ENCODE data around the gene ARHGAP42. TPM values are rescaled to one million over a fixed set of nuclear protein-coding genes. Genes with fewer than 3 reads are reported as not detected.
A peak's percentile ranks its signal among the peaks of the same experiment; 100 is the strongest.

Gene ARHGAP42
- total RNA-seq, 1 experiment from 2014 or later, result 39.1 TPM

DNA sequence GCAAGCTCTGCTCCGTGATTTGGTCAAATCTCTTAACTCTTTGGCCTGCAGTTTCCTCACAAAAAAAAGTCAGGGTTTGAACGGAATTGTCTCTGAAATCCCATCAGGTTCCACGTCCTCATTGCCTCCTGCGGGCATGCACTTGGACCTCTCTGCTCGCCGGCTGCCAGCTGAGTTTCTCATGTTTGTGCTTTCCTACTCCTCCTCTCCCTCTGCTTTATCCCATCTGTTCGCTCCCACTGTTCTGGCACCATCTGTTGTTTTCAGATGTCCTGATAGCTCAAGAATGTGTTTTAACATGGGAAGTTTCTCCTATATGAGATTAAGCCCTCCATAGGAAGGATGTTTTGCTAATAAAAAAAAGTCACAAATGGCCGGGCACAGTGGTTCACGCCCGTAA is 49.4 kb upstream of the ARHGAP42 start:
- Mint-ChIP-seq H3K4me1 (peaks cover 15 to 16% of the 10 kb centered on the region in 2 experiments), H3K27ac (peak overlapping the region in 1 of 3 experiments; percentile 7; a peak in 1 of 7 replicates), H3K27me3 (ENCODE audit: low read depth) (no peaks in the 10 kb centered on the region), H3K9me3 (no peaks in the 10 kb centered on the region), H3K4me3 (no peak overlapping the region), H3K36me3 (ENCODE audit: insufficient read depth in 1 of 3, low read depth in 3 of 3) (no peaks in the 10 kb centered on the region)
- Histone ChIP-seq H3K4me1 (ENCODE audit: insufficient read depth, low read length) (peaks cover 7% of the 10 kb centered on the region; the same call in 1 of the 2 replicates), H3K18ac (ENCODE audit: insufficient read length, low read depth, low read length) (no peak overlapping the region), H2BK120ac (ENCODE audit: low read depth, low read length, poor library complexity, severe bottlenecking) (no peak overlapping the region), H3K79me1 (ENCODE audit: insufficient read depth, low read depth, low read length, poor library complexity, severe bottlenecking) (no peaks in the 10 kb centered on the region), H3K23me2 (ENCODE audit: insufficient read length, low read depth, low read length, poor library complexity, severe bottlenecking) (no peaks in the 10 kb centered on the region), H4K8ac (replicated peaks; ENCODE audit: insufficient read length, low read depth, low read length) (no peak overlapping the region), H3K27ac (ENCODE audit: insufficient read length, low read depth, low read length) (no peak overlapping the region), H3K79me2 (ENCODE audit: insufficient read depth, low read length) (no peaks in the 10 kb centered on the region; the same call in 1 of the 2 replicates), H2BK15ac (ENCODE audit: low read depth, low read length) (no peak overlapping the region), H4K5ac (ENCODE audit: insufficient read length, low read depth, low read length) (no peak overlapping the region), H3K14ac (ENCODE audit: insufficient read depth, low read length) (no peak overlapping the region), H2AK5ac (ENCODE audit: insufficient read length, low read length) (no peak overlapping the region), H2BK20ac (ENCODE audit: low read depth, low read length, poor library complexity, severe bottlenecking) (no peak overlapping the region), H3K56ac (ENCODE audit: insufficient read length, low read depth, low read length) (no peak overlapping the region), H3K9me3 (ENCODE audit: control insufficient read depth, low read depth, low read length) (no peaks in the 10 kb centered on the region), H3T11ph (ENCODE audit: low read length) (no peak overlapping the region), H4K91ac (ENCODE audit: insufficient read length, low read depth, low read length) (no peak overlapping the region), H2AFZ (ENCODE audit: low read length) (no peak overlapping the region), H4K20me1 (ENCODE audit: control insufficient read depth, insufficient read depth, insufficient read length) (no peaks in the 10 kb centered on the region), H3K9ac (ENCODE audit: extremely low read depth, insufficient read length, low read length) (no peak overlapping the region), H3K4me2 (ENCODE audit: insufficient read depth, insufficient read length, low read length) (no peak overlapping the region), H3K23ac (ENCODE audit: insufficient read length, low read depth, low read length) (no peak overlapping the region), H3K4ac (ENCODE audit: low read depth, low read length) (no peak overlapping the region), H2BK5ac (ENCODE audit: insufficient read length, low read length) (no peak overlapping the region), H2BK12ac (ENCODE audit: insufficient read length, low read depth, low read length) (no peak overlapping the region), H3K27me3 (ENCODE audit: insufficient read depth, low read length) (no peaks in the 10 kb centered on the region)
- DNase-seq, result no peak
- TF ChIP-seq, protein P1, sequence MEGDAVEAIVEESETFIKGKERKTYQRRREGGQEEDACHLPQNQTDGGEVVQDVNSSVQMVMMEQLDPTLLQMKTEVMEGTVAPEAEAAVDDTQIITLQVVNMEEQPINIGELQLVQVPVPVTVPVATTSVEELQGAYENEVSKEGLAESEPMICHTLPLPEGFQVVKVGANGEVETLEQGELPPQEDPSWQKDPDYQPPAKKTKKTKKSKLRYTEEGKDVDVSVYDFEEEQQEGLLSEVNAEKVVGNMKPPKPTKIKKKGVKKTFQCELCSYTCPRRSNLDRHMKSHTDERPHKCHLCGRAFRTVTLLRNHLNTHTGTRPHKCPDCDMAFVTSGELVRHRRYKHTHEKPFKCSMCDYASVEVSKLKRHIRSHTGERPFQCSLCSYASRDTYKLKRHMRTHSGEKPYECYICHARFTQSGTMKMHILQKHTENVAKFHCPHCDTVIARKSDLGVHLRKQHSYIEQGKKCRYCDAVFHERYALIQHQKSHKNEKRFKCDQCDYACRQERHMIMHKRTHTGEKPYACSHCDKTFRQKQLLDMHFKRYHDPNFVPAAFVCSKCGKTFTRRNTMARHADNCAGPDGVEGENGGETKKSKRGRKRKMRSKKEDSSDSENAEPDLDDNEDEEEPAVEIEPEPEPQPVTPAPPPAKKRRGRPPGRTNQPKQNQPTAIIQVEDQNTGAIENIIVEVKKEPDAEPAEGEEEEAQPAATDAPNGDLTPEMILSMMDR (conservative IDR thresholded peaks at IDR 0.05), result no peak
- no CpG with 5 or more reads among the region's 10 CpGs for WGBS (ENCODE audit: extremely low coverage, insufficient read length, low lambda C conversion rate)

All from H9 (cell line).